CMK (cell line): ENCODE measurements around the gene PPA2.

ENCODE experiments used
- DNase-seq: peaks from one replicate; pipeline ENCODE4 v3.0.0-alpha.2; 2010; ENCODE audit warnings: low read depth

Gene PPA2

DNA sequence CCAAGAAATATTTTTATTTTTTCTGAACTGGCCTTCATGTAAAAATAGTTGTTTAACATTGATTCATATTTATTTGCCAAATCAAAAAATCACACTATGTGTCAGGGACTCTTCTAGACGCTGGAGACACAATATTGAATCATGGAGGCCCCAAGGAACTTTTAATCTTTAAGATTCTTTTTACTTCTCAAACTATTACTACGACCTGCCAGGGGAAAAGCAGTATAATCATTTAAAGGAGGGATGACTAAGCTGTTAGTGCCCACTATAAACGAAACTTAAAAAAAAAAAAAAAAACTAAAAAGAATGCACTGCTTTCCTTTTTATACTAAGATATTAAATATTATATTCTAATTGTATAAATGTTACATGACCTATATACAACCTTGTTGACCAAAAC is 84.7 kb downstream of the PPA2 start:
- no peak for DNase-seq

- DNase-seq = no peak
Observed at GRCh38 chr4:105387466-105387865, 86.4 kb downstream of the PPA2 start.

DNA sequence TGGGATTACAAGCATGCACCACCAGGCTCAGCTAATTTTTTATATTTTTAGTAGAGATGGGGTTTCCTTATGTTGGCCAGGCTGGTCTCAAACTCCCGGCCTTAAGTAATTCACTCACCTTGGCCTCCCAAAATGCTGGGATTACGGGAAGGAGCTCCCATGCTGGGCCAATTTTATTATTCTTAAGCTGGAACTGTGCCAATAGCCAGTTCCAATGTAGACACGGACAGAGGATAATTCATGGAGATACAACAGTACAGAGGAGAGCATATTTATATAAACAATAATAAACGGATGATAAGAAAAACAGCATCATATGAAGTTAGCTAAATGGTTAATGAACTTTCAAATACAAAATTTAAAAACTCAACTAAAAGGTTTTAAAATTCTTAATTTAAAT is 87.8 kb downstream of the PPA2 start:
- no peak for DNase-seq

GRCh38 chr4:105374071-105374470 is 99.8 kb downstream of the PPA2 start:
- DNase-seq = no peak

GRCh38 chr4:105373324-105373723 is 100.5 kb downstream of the PPA2 start:
- no peak for DNase-seq

- no peak for DNase-seq
Observed at GRCh38 chr4:105369988-105370387, 103.9 kb downstream of the PPA2 start.

- DNase-seq = no peak
Observed at GRCh38 chr4:105361053-105361452, 112.8 kb downstream of the PPA2 start.

DNA sequence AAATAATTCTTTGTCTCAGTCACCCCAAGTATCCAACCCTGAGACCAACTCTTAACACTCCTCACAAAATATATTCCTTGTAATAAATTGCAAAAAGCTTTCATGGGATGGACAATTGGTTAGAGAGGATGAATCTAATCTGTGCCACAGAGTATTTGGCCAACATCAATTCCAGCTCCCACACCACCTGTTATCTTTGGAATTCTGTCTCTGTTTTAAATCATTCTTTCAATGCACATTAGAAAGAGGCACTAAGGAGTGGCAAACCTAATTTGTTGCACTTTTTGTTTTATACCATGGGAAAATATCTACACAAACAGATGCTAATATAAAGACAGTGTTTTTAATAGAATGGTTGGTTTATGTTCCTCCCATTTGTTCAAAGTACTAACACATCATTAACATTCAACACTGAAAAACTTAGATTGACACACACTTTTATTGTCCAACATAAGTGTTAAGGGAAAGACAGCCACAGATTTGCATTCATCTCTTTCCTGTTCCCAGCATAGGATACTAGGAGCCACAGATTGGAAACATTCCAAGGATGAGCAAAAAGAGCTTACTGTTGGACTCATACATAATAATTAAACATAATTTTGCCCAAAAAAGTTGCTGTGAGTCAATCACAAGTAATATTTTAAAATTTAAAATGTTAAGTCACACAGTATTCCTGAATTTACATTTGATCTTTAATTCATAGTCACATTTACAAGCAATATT is 116.4 kb downstream of the PPA2 start:
- no peak for DNase-seq

GRCh38 chr4:105356194-105356593 is 117.7 kb downstream of the PPA2 start:
- DNase-seq = no peak

GRCh38 chr4:105352826-105353225 is 121.0 kb downstream of the PPA2 start:
- DNase-seq = no peak

GRCh38 chr4:105351861-105352260 is 122.0 kb downstream of the PPA2 start:
- no peak for DNase-seq

DNA sequence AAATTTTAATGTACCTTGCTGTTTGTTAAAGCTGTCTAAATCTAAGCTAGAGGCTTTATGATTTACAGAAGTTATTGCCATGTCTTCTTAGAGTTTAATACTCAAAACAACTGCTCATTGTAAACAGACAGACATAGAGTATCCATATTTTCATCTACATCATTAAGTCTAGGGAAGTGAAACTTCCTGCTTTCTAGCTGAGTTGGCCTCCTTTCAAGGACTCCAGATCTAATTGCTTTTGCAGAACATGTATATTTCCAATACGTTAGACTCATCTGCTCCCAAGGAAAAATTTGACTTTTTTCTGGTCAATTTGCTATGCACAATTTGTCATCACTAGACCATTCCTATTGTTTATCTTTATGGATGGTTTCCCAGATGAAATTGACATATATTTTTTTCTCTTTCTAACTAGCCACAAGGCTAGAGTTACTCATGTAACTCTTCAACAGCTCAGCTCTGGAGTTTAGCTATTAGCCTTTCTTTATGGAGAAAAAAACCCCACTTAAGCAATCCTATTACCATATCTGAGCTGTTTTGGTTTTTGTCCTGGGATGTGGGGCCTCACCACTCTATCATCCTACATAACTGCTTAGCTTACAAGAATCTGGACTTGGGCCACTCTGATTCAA is 122.9 kb downstream of the PPA2 start:
- DNase-seq = no peak

- DNase-seq = no peak
Observed at GRCh38 chr4:105348719-105349118, 125.1 kb downstream of the PPA2 start.

DNA sequence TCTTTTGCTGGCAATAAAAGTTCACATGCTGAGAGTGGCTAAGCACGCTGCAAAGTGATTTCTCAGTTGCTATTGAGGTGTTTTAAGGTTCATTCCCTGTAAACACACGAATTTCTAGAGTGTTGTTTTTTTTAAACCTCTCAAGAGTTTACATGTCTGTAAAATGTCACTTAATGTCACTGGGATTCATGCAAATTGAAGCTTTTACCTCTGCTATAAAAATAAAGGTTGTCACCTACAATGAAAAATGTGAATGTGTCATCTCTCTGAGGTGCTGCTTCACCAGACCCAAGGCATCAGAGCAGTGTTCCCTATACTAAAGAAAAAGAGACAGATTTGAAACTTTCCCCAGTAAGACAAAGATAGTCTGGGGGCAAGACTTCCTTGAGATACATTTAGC is 127.0 kb downstream of the PPA2 start:
- DNase-seq = no peak

DNA sequence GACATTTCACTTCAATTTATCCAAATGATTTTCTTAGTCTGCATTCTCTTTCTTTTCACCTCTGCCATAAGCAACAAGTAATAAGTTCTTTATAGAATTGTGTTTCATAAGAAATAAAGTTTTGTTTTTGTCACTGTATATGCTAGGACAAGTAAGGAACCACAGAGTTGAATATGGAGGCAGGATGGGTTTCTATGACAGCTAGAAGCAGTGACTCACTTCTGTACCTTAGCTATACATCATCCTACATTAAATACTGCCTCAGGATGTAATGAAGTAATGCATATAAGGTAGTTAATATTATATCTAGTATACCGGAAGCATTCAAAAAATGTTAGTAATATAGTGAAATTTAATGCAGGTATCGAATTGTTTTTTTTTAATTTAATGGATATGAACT is 128.0 kb downstream of the PPA2 start:
- DNase-seq = no peak

DNA sequence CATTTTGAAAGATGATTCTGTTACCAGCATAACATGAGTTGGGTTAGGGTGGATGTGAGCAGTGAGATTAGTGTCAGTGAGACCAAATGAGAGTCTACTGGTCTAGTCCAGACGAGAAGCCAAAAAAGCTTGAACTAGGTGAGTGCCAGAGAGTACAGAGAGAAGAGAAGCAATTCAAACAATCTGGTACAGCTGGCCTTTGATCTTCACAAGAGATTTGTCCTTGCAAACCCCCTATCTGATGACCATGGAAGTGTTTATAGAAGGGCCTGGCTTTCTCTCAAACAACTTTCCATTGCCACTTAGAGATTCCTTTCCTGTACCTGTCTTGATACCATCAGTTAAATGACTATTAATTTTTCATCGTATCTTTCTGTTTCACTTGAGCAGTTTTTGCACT is 128.5 kb downstream of the PPA2 start:
- no peak for DNase-seq

DNA sequence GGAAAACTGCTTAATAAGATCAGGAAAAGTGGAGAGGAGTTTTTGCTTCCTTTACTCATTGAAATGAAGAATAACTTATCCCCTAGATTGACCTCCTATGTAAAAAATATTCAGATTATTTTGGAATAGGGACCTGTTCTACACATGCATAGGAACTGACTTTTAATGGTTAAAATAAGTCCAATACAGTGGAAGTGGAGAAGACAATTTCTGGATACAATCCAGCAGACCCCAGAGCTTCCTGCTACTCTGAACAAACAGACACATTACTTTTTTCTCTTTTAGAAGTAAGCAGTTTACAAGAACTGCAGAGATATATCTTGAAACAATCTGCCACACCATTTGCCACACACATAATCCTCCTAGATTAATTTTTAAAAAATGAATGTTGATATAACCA is 129.7 kb downstream of the PPA2 start:
- DNase-seq = no peak

- no peak for DNase-seq
Observed at GRCh38 chr4:105343146-105343931, 130.5 kb downstream of the PPA2 start.

DNA sequence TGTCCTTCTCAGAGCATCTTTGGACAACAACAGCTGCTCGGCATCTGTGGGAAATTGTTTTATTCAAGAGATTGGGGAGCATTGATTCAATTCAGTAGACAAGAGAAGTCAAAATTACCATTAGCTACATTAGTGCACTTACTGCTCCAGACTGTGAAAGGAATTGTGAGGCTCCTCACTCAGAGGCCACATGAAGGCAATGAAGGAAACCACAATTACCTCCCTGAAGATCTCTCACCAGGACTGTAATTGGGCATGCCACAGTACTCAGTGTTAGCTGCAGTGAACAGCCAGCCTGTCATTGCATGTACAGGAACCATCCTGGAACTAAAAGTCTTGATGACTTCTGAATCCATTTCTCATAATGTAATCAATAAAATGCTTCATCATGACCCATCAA is 144.8 kb downstream of the PPA2 start:
- no peak for DNase-seq

GRCh38 chr4:105327956-105328355 is 145.9 kb downstream of the PPA2 start:
- no peak for DNase-seq

DNA sequence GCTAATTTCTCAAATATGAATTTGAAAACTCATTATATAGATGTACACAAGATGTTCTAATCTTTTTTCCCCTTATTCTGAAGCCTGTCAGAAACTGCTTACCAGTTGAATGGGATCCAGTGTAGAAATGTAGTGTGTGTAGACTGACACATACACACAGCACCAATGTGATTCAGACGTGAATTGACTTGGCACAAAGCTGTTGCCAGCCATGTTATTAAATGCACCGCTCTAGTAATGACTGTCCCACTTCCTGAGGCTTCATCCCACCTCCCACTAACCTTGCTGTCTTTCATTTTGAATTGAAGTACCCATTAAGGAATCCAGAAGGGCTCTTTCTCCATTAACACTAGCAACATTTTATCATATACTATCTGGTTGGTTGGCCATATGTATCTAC is 146.6 kb downstream of the PPA2 start:
- no peak for DNase-seq
